Measurements from ENCODE around the gene ARMH1.

The ARMH1 gene

GRCh38 chr1:44673675-44674112 lies 820 bp upstream of the ARMH1 start:
- H3K27me3 ChIP-seq (ENCODE audit: control insufficient read depth, low read length), result peaks cover 11% of the 10 kb centered on the region
- peaks cover 3% of the 10 kb centered on the region; the same call in 1 of the 2 replicates for H3K79me2 ChIP-seq (ENCODE audit: control insufficient read depth, low read length)
- H3K4me1 ChIP-seq (ENCODE audit: control insufficient read depth, low read length), result peaks cover 55% of the 10 kb centered on the region
- H3K9me3 ChIP-seq (ENCODE audit: control insufficient read depth, insufficient read depth, low read length), result no peaks in the 10 kb centered on the region
- H3K27ac ChIP-seq (ENCODE audit: low read depth, low read length), result no peak overlapping the region
- peak overlapping the region; percentile 96 for H3K4me2 ChIP-seq (ENCODE audit: low read length)
- TF ChIP-seq CTCF (IDR thresholded peaks at IDR 0.05; ENCODE audit: low read depth, low read length, poor library complexity, severe bottlenecking) (no peak), EZH2phosphoT487 (IDR thresholded peaks at IDR 0.05; ENCODE audit: borderline replicate concordance, low read length) (no peak)
- no peaks in the 10 kb centered on the region for H3K9me2 ChIP-seq (replicated peaks; ENCODE audit: control insufficient read depth, low read length)
- 0 out of 2 replicates have a peak, but pooled peaks cover 5% of the 10 kb centered on the region for H4K20me1 ChIP-seq (ENCODE audit: control insufficient read depth, insufficient read depth, low read depth, low read length)
- H3K4me3 ChIP-seq (ENCODE audit: low read length), result peak overlapping the region; percentile 87
- peaks cover 5% of the 10 kb centered on the region for H3F3A ChIP-seq (ENCODE audit: control insufficient read depth, insufficient read depth)
- no peaks in the 10 kb centered on the region for H3K36me3 ChIP-seq (ENCODE audit: control insufficient read depth, low read length)

- H3K27me3 ChIP-seq (ENCODE audit: control insufficient read depth, low read length), result peaks cover 11% of the 10 kb centered on the region
- 0 out of 2 replicates have a peak, but pooled peaks cover 5% of the 10 kb centered on the region for H4K20me1 ChIP-seq (ENCODE audit: control insufficient read depth, insufficient read depth, low read depth, low read length)
- peaks cover 3% of the 10 kb centered on the region; the same call in 1 of the 2 replicates for H3K79me2 ChIP-seq (ENCODE audit: control insufficient read depth, low read length)
- TF ChIP-seq EZH2phosphoT487 (IDR thresholded peaks at IDR 0.05; ENCODE audit: borderline replicate concordance, low read length) (no peak), CTCF (IDR thresholded peaks at IDR 0.05; ENCODE audit: low read depth, low read length, poor library complexity, severe bottlenecking) (no peak)
- peaks cover 55% of the 10 kb centered on the region for H3K4me1 ChIP-seq (ENCODE audit: control insufficient read depth, low read length)
- no peaks in the 10 kb centered on the region for H3K36me3 ChIP-seq (ENCODE audit: control insufficient read depth, low read length)
- H3K4me3 ChIP-seq (ENCODE audit: low read length), result peak overlapping the region; percentile 87
- H3F3A ChIP-seq (ENCODE audit: control insufficient read depth, insufficient read depth), result peaks cover 5% of the 10 kb centered on the region
- peak overlapping the region; percentile 96 for H3K4me2 ChIP-seq (ENCODE audit: low read length)
- H3K27ac ChIP-seq (ENCODE audit: low read depth, low read length), result 0 out of 2 replicates have a peak overlapping the region, but pooled peaks have one; percentile 0
- no peaks in the 10 kb centered on the region for H3K9me3 ChIP-seq (ENCODE audit: control insufficient read depth, insufficient read depth, low read length)
- H3K9me2 ChIP-seq (replicated peaks; ENCODE audit: control insufficient read depth, low read length), result no peaks in the 10 kb centered on the region
Measured at GRCh38 chr1:44675186-44675585, 672 bp downstream of the ARMH1 start.

GRCh38 chr1:44676484-44677200 lies 2.1 kb downstream of the ARMH1 start:
- H3K36me3 ChIP-seq (ENCODE audit: control insufficient read depth, low read length), result no peaks in the 10 kb centered on the region
- H3K4me1 ChIP-seq (ENCODE audit: control insufficient read depth, low read length), result peaks cover 54% of the 10 kb centered on the region

More at GRCh38 chr1:44676484-44677200, 2.1 kb downstream of the ARMH1 start:
- H3K9me3 ChIP-seq (ENCODE audit: control insufficient read depth, insufficient read depth, low read length), result no peaks in the 10 kb centered on the region
- H3K27me3 ChIP-seq (ENCODE audit: control insufficient read depth, low read length), result peaks cover 11% of the 10 kb centered on the region
- H4K20me1 ChIP-seq (ENCODE audit: control insufficient read depth, insufficient read depth, low read depth, low read length), result 0 out of 2 replicates have a peak, but pooled peaks cover 5% of the 10 kb centered on the region
- H3K27ac ChIP-seq (ENCODE audit: low read depth, low read length), result peak overlapping the region; percentile 57
- peak overlapping the region; percentile 58 for H3K4me3 ChIP-seq (ENCODE audit: low read length)
- no peaks in the 10 kb centered on the region for H3K9me2 ChIP-seq (replicated peaks; ENCODE audit: control insufficient read depth, low read length)
- TF ChIP-seq CTCF (IDR thresholded peaks at IDR 0.05; ENCODE audit: low read depth, low read length, poor library complexity, severe bottlenecking) (no peak), EZH2phosphoT487 (IDR thresholded peaks at IDR 0.05; ENCODE audit: borderline replicate concordance, low read length) (no peak)
- peak overlapping the region; percentile 78 for H3K4me2 ChIP-seq (ENCODE audit: low read length)
- H3K79me2 ChIP-seq (ENCODE audit: control insufficient read depth, low read length), result peaks cover 3% of the 10 kb centered on the region; the same call in 1 of the 2 replicates
- peaks cover 5% of the 10 kb centered on the region for H3F3A ChIP-seq (ENCODE audit: control insufficient read depth, insufficient read depth)

All from DOHH2 (cell line).